ENCODE data around the gene TSC2.

GRCh38 chr16:2115591-2115973, 67.8 kb downstream of the TSC2 start:
- TF ChIP-seq, protein P1, sequence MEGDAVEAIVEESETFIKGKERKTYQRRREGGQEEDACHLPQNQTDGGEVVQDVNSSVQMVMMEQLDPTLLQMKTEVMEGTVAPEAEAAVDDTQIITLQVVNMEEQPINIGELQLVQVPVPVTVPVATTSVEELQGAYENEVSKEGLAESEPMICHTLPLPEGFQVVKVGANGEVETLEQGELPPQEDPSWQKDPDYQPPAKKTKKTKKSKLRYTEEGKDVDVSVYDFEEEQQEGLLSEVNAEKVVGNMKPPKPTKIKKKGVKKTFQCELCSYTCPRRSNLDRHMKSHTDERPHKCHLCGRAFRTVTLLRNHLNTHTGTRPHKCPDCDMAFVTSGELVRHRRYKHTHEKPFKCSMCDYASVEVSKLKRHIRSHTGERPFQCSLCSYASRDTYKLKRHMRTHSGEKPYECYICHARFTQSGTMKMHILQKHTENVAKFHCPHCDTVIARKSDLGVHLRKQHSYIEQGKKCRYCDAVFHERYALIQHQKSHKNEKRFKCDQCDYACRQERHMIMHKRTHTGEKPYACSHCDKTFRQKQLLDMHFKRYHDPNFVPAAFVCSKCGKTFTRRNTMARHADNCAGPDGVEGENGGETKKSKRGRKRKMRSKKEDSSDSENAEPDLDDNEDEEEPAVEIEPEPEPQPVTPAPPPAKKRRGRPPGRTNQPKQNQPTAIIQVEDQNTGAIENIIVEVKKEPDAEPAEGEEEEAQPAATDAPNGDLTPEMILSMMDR (IDR thresholded peaks at IDR 0.05) = no peak
- TF ChIP-seq ZNF416 (CRISPR knock-in tag; IDR thresholded peaks at IDR 0.05) = no peak
- TF ChIP-seq, protein P2, sequence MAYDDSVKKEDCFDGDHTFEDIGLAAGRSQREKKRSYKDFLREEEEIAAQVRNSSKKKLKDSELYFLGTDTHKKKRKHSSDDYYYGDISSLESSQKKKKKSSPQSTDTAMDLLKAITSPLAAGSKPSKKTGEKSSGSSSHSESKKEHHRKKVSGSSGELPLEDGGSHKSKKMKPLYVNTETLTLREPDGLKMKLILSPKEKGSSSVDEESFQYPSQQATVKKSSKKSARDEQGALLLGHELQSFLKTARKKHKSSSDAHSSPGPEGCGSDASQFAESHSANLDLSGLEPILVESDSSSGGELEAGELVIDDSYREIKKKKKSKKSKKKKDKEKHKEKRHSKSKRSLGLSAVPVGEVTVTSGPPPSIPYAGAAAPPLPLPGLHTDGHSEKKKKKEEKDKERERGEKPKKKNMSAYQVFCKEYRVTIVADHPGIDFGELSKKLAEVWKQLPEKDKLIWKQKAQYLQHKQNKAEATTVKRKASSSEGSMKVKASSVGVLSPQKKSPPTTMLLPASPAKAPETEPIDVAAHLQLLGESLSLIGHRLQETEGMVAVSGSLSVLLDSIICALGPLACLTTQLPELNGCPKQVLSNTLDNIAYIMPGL (CRISPR knock-in tag; IDR thresholded peaks at IDR 0.05) = no peak
- TF ChIP-seq FOXJ3 (CRISPR knock-in tag; IDR thresholded peaks at IDR 0.05; ENCODE audit: borderline replicate concordance) = no peak
- no peak for TF ChIP-seq NFYB (CRISPR knock-in tag; conservative IDR thresholded peaks at IDR 0.05; ENCODE audit: low read depth)
- TF ChIP-seq, protein P3, sequence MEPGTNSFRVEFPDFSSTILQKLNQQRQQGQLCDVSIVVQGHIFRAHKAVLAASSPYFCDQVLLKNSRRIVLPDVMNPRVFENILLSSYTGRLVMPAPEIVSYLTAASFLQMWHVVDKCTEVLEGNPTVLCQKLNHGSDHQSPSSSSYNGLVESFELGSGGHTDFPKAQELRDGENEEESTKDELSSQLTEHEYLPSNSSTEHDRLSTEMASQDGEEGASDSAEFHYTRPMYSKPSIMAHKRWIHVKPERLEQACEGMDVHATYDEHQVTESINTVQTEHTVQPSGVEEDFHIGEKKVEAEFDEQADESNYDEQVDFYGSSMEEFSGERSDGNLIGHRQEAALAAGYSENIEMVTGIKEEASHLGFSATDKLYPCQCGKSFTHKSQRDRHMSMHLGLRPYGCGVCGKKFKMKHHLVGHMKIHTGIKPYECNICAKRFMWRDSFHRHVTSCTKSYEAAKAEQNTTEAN (CRISPR knock-in tag; IDR thresholded peaks at IDR 0.05) = no peak
